GM18505 (cell line): ENCODE measurements around the gene SPATA19.

Experiments
- ATAC-seq: cut with Tn5 transposase; IDR thresholded peaks from one replicate; pipeline ENCODE4 v1.9.1; 2021; ENCODE audit not compliant: unreplicated experiment
- POLR2A ChIP-seq: IDR thresholded peaks from 4 replicates; pipeline ENCODE4 v1.6.1; 2011; ENCODE audit warnings: borderline replicate concordance; ENCODE audit not compliant: insufficient read depth, insufficient read length; ENCODE audit errors: extremely low read depth

Gene SPATA19

GRCh38 chr11:133830931-133831907 lies 14.1 kb downstream of the SPATA19 start:
- ATAC-seq, result no peak
- no peak for TF ChIP-seq POLR2A

- TF ChIP-seq POLR2A, result no peak
- ATAC-seq, result no peak
These were observed 15.7 kb downstream of the SPATA19 start for GRCh38 chr11:133829566-133829965.

- no peak for TF ChIP-seq POLR2A
- no peak for ATAC-seq
These were observed 16.4 kb downstream of the SPATA19 start for GRCh38 chr11:133828871-133829270.

- ATAC-seq, result no peak
- no peak for TF ChIP-seq POLR2A
These were observed 17.8 kb downstream of the SPATA19 start for GRCh38 chr11:133827556-133827955.

- TF ChIP-seq POLR2A, result no peak
These were observed 18.4 kb downstream of the SPATA19 start for GRCh38 chr11:133826866-133827265.

GRCh38 chr11:133825666-133826065 lies 19.6 kb downstream of the SPATA19 start:
- ATAC-seq, result no peak
- TF ChIP-seq POLR2A, result no peak

More at GRCh38 chr11:133826866-133827265, 18.4 kb downstream of the SPATA19 start:
- no peak for ATAC-seq

- ATAC-seq, result no peak
- TF ChIP-seq POLR2A, result no peak
These were observed 20.2 kb downstream of the SPATA19 start for GRCh38 chr11:133825156-133825555.

- ATAC-seq, result no peak
- no peak for TF ChIP-seq POLR2A
These were observed 20.7 kb downstream of the SPATA19 start for GRCh38 chr11:133824593-133824992.

GRCh38 chr11:133823614-133824013 lies 21.7 kb downstream of the SPATA19 start:
- ATAC-seq, result no peak
- no peak for TF ChIP-seq POLR2A

- ATAC-seq, result no peak
- TF ChIP-seq POLR2A, result no peak
These were observed 22.1 kb downstream of the SPATA19 start for GRCh38 chr11:133823211-133823610.

GRCh38 chr11:133821776-133822175 lies 23.5 kb downstream of the SPATA19 start:
- TF ChIP-seq POLR2A, result no peak
- peak; percentile 82 for ATAC-seq

- ATAC-seq, result no peak
- no peak for TF ChIP-seq POLR2A
These were observed 25.5 kb downstream of the SPATA19 start for GRCh38 chr11:133819746-133820315.

- ATAC-seq, result no peak
- TF ChIP-seq POLR2A, result no peak
These were observed 26.2 kb downstream of the SPATA19 start for GRCh38 chr11:133819114-133819513.

GRCh38 chr11:133818302-133818701 lies 27.0 kb downstream of the SPATA19 start:
- ATAC-seq, result no peak
- TF ChIP-seq POLR2A, result no peak
